ENCODE measurements around the gene UBE2D1. TPM values are rescaled to one million over a fixed set of nuclear protein-coding genes. Genes with fewer than 3 reads are reported as not detected.
A peak's percentile ranks its signal among the peaks of the same experiment; 100 is the strongest.

Gene UBE2D1
- total and polyA plus RNA-seq, 2 of the 13 experiments (the other 11 are each of a cell fraction or from before 2014, with no cell fraction given), result 6.2 to 13.8 TPM

- TF ChIP-seq ZNF335 (CRISPR knock-in tag; IDR thresholded peaks at IDR 0.05), result no peak
- TF ChIP-seq ZNF784 (CRISPR knock-in tag; IDR thresholded peaks at IDR 0.05; ENCODE audit: borderline replicate concordance), result no peak; the same call in 1 of the 2 replicates
- no peak for TF ChIP-seq SETDB1 (CRISPR knock-in tag; IDR thresholded peaks at IDR 0.05; ENCODE audit: borderline replicate concordance)
- no peak for TF ChIP-seq RNF219 (CRISPR knock-in tag; IDR thresholded peaks at IDR 0.05)
- peak; percentile 60; the same call in 1 of the 2 replicates for TF ChIP-seq HOXD1 (CRISPR knock-in tag; IDR thresholded peaks at IDR 0.05)
- peak; percentile 82 for TF ChIP-seq NR0B2 (CRISPR knock-in tag; IDR thresholded peaks at IDR 0.05)
- 0 out of 2 replicates have a peak, but pooled peaks have one; percentile 60 for TF ChIP-seq ZFP62 (CRISPR knock-in tag; IDR thresholded peaks at IDR 0.05)
Observed at GRCh38 chr10:58334817-58335305, at the start of gene UBE2D1 (continued).

GRCh38 chr10:58291538-58292174 lies 43.1 kb upstream of the UBE2D1 start:
- in situ Hi-C loops (cut with HindIII; ENCODE audit: extremely low pct_ligation_motif_present, low pct_unique_long_range_greater_than_20kb), result loop anchor here (5.0 kb wide), 1 partner anchor 109 kb away; no protein-coding TSS in a partner anchor
- H2AFZ ChIP-seq (ENCODE audit: low read length), result no peak overlapping the region
- 89% methylated on average over 5 of the region's 5 CpGs for WGBS (ENCODE audit: low lambda C conversion rate)
- FAIRE-seq (no peak), ATAC-seq (peak; percentile 80), DNase-seq (ENCODE audit: low spot score) (peak; percentile 21)
- peaks cover 0 to 5% of the 10 kb centered on the region in 2 experiments; a peak in 1 of 5 replicates for H3K36me3 ChIP-seq (replicated peaks in 1 of 2; ENCODE audit: control insufficient read depth in 1 of 2, insufficient read depth in 2 of 2, low read length in 2 of 2)
- no peak overlapping the region for H3K27ac ChIP-seq (ENCODE audit: extremely low read length, insufficient read depth, low read length)
- H4K20me1 ChIP-seq (ENCODE audit: insufficient read depth, low read length), result no peaks in the 10 kb centered on the region
- no peaks in the 10 kb centered on the region for H3K79me2 ChIP-seq (ENCODE audit: insufficient read depth, low read length)
- no peak overlapping the region for H3K4me2 ChIP-seq (ENCODE audit: low read depth, low read length)
- intact Hi-C loops (cut with micrococcal nuclease; ENCODE audit: unreplicated experiment), result loop anchor here (1.0 kb wide), 2 partner anchors 22 to 114 kb away; partner anchors contain the start of gene CISD1
- BruUV-seq (replicated peaks), result no TSS peak
- no peaks in the 10 kb centered on the region for H3K4me1 ChIP-seq (ENCODE audit: insufficient read depth, low read length)
- no peaks in the 10 kb centered on the region; a peak in 1 of 5 replicates for H3K27me3 ChIP-seq (ENCODE audit: control insufficient read depth in 1 of 2, insufficient read depth in 2 of 2, low read length in 2 of 2)
- POLR2A ChIA-PET, result interaction anchor here (1.8 kb wide), 1 partner anchor 23 kb away, joined by 10 read pairs; the partner anchor contains the start of gene CISD1
- CTCF ChIA-PET (ENCODE audit: low intra/inter-chr PET ratio, low total read pairs), result interaction anchor here (3.2 kb wide), 1 partner anchor 114 kb away, joined by 56 read pairs; no protein-coding TSS in a partner anchor
- no peak overlapping the region for H3K4me3 ChIP-seq (replicated peaks in 1 of 3; ENCODE audit: insufficient read depth in 1 of 3, low read depth in 2 of 3, low read length in 3 of 3)
- no peak overlapping the region for H3K9ac ChIP-seq (ENCODE audit: insufficient read depth, low read depth, low read length)
- no peaks in the 10 kb centered on the region for H3K9me3 ChIP-seq (ENCODE audit: low read length)
- peak; percentile 70 for TF ChIP-seq RAD21 (CRISPR knock-in tag; IDR thresholded peaks at IDR 0.05)
- 0 out of 2 replicates have a peak, but pooled peaks have one; percentile 22 for TF ChIP-seq ZBTB25 (CRISPR knock-in tag; IDR thresholded peaks at IDR 0.05)
- no peak for TF ChIP-seq ZUFSP (CRISPR knock-in tag; IDR thresholded peaks at IDR 0.05; ENCODE audit: borderline replicate concordance)
- TF ChIP-seq SMC3 (IDR thresholded peaks at IDR 0.05; ENCODE audit: low read length), result peak; percentile 90
- TF ChIP-seq SALL1 (CRISPR knock-in tag; IDR thresholded peaks at IDR 0.05), result peak; percentile 21; the same call in 1 of the 2 replicates
- no peak for TF ChIP-seq DNMT1 (CRISPR knock-in tag; IDR thresholded peaks at IDR 0.05)
- no peak for TF ChIP-seq GATA4 (IDR thresholded peaks at IDR 0.05; ENCODE audit: borderline replicate concordance, low read depth)
- TF ChIP-seq MIXL1 (CRISPR knock-in tag; IDR thresholded peaks at IDR 0.05), result peak; percentile 62; the same call in 1 of the 2 replicates

All from HepG2 (cell line).